SK-N-MC (cell line): ENCODE data around the gene IQCN.

Experiments
- EZH2 ChIP-seq: fragments of 200-600 bp; sonication (generic); IDR thresholded peaks from one replicate; pipeline ENCODE4 v1.6.1; 2017; ENCODE audit warnings: antibody characterized with exemption
- POLR2AphosphoS5 ChIP-seq: IDR thresholded peaks from 2 replicates; pipeline ENCODE4 v1.6.1; 2012; ENCODE audit warnings: mild to moderate bottlenecking, low read depth, low read length, borderline replicate concordance

GRCh38 chr19:18313398-18313797, 39.1 kb upstream of the IQCN start:
- TF ChIP-seq EZH2, result no peak
- TF ChIP-seq POLR2AphosphoS5, result no peak
